Nephron (organoid): Measurements from ENCODE around the gene SZRD1.
A peak's percentile ranks its signal among the peaks of the same experiment; 100 is the strongest.
"Not testable (repeated sequence)": the region's sequence is repeated elsewhere in the genome, so short reads cannot be mapped to it uniquely, and the experiment has no call there.

Source experiments
- H3K27ac Mint-ChIP-seq, 3 experiments: 2 replicates each; pipeline ENCODE4 v1.8.0; 2020; ENCODE audit warnings: mixed read lengths in 3 of 3, mild to moderate bottlenecking in 2 of 3, moderate library complexity in 1 of 3
- H3K27me3 Mint-ChIP-seq: 2 replicates; pipeline ENCODE4 v1.8.0; 2021; ENCODE audit warnings: low read depth, mild to moderate bottlenecking, moderate library complexity, mixed read lengths
- H3K36me3 Mint-ChIP-seq: 2 replicates; pipeline ENCODE4 v1.8.0; 2020; ENCODE audit warnings: low read depth, mixed read lengths
- H3K4me1 Mint-ChIP-seq: 2 replicates; pipeline ENCODE4 v1.8.0; 2020; ENCODE audit warnings: mixed read lengths
- H3K4me3 Mint-ChIP-seq, 3 experiments: 2 replicates each; pipeline ENCODE4 v1.8.0; 2020; ENCODE audit warnings: mild to moderate bottlenecking in 3 of 3, mixed read lengths in 3 of 3, moderate library complexity in 2 of 3
- H3K9me3 Mint-ChIP-seq: 2 replicates; pipeline ENCODE4 v1.8.0; 2020; ENCODE audit warnings: mixed read lengths
- CTCF ChIP-seq, 3 experiments: fragments of 200-600 bp; sonication (generic); IDR thresholded peaks; one replicate each; pipeline ENCODE4 v1.5.0; 2021; ENCODE audit warnings: antibody characterized with exemption in 3 of 3; ENCODE audit not compliant: unreplicated experiment in 3 of 3

Gene SZRD1

GRCh38 chr1:16334655-16335340, 32.2 kb upstream of the SZRD1 start:
- Mint-ChIP-seq H3K36me3 (peaks cover 11% of the 10 kb centered on the region), H3K27me3 (no peaks in the 10 kb centered on the region), H3K9me3 (no peaks in the 10 kb centered on the region), H3K4me1 (no peaks in the 10 kb centered on the region), H3K4me3 (no peak overlapping the region), H3K27ac (no peak overlapping the region)
- TF ChIP-seq CTCF (IDR thresholded peaks at IDR 0.05; ENCODE audit: unreplicated experiment in 3 of 3), result no peak

GRCh38 chr1:16338961-16339360, 28.1 kb upstream of the SZRD1 start:
- H3K27ac Mint-ChIP-seq, result no peak overlapping the region
- H3K4me3 Mint-ChIP-seq, result no peak overlapping the region
- H3K36me3 Mint-ChIP-seq, result peaks cover 16% of the 10 kb centered on the region
- H3K4me1 Mint-ChIP-seq, result peaks cover 4% of the 10 kb centered on the region
- no peaks in the 10 kb centered on the region for H3K9me3 Mint-ChIP-seq
- no peaks in the 10 kb centered on the region for H3K27me3 Mint-ChIP-seq
- no peak for TF ChIP-seq CTCF (IDR thresholded peaks at IDR 0.05; ENCODE audit: unreplicated experiment in 3 of 3)

- Mint-ChIP-seq H3K9me3 (no peaks in the 10 kb centered on the region), H3K4me3 (no peak overlapping the region), H3K27me3 (no peaks in the 10 kb centered on the region), H3K36me3 (peaks cover 14% of the 10 kb centered on the region), H3K27ac (no peak overlapping the region), H3K4me1 (peaks cover 4% of the 10 kb centered on the region)
- TF ChIP-seq CTCF (IDR thresholded peaks at IDR 0.05; ENCODE audit: unreplicated experiment in 3 of 3), result no peak
These were observed 26.4 kb upstream of the SZRD1 start for GRCh38 chr1:16340673-16341072.

GRCh38 chr1:16342331-16343062, 24.5 kb upstream of the SZRD1 start:
- Mint-ChIP-seq H3K4me1 (peaks cover 4% of the 10 kb centered on the region), H3K27ac (peak overlapping the region in 1 of 3 experiments; percentile 58), H3K27me3 (no peaks in the 10 kb centered on the region), H3K36me3 (peaks cover 13% of the 10 kb centered on the region), H3K4me3 (no peak overlapping the region), H3K9me3 (no peaks in the 10 kb centered on the region)
- no peak for TF ChIP-seq CTCF (IDR thresholded peaks at IDR 0.05; ENCODE audit: unreplicated experiment in 3 of 3)

GRCh38 chr1:16343276-16343675, 23.8 kb upstream of the SZRD1 start:
- peaks cover 13% of the 10 kb centered on the region for H3K36me3 Mint-ChIP-seq
- H3K27me3 Mint-ChIP-seq, result not testable (repeated sequence)

GRCh38 chr1:16348414-16349182, 18.4 kb upstream of the SZRD1 start:
- TF ChIP-seq CTCF (IDR thresholded peaks at IDR 0.05; ENCODE audit: unreplicated experiment in 3 of 3), result no peak
- Mint-ChIP-seq H3K9me3 (no peaks in the 10 kb centered on the region), H3K4me1 (peaks cover 23% of the 10 kb centered on the region), H3K4me3 (peak overlapping the region in 2 of 3 experiments; percentile 40 to 62), H3K36me3 (peaks cover 4% of the 10 kb centered on the region), H3K27ac (no peak overlapping the region), H3K27me3 (no peaks in the 10 kb centered on the region)

More at GRCh38 chr1:16343276-16343675, 23.8 kb upstream of the SZRD1 start:
- H3K27ac Mint-ChIP-seq, H3K4me1 Mint-ChIP-seq, H3K9me3 Mint-ChIP-seq, H3K4me3 Mint-ChIP-seq: not testable (repeated sequence)
